H1 (cell line): ENCODE results near the gene PHC1. TPM values are rescaled to one million over a fixed set of nuclear protein-coding genes. Genes with fewer than 3 reads are reported as not detected.

Source experiments
- CTCF ChIA-PET: fragments of 300-600 bp; sonication (Branson Sonifier 250); formaldehyde crosslinking; loops from one replicate; lab custom pipeline; 2021; ENCODE audit not compliant: partially characterized antibody; lab: Charles Lee
- POLR2A ChIA-PET: fragments of 300-600 bp; sonication (Branson Sonifier 250); formaldehyde crosslinking; loops from one replicate; lab custom pipeline; 2021; ENCODE audit warnings: inconsistent platforms; ENCODE audit not compliant: partially characterized antibody; lab: Charles Lee
- DNase-seq, 2 experiments: peaks; one replicate each; pipeline versions ENCODE4 v3.0.0 to v3.0.0-alpha.2; 2010 to 2022; ENCODE audit warnings: low spot score in 2 of 2, low read depth in 1 of 2, mixed read lengths in 1 of 2
- FAIRE-seq: peaks from 2 replicates; lab custom pipeline; 2011; peaks lifted over from hg19 to GRCh38; lab: Jason Lieb, UNC
- H2AFZ ChIP-seq: 2 replicates; pipeline ENCODE4 v1.8.1; 2012; ENCODE audit warnings: low read length, inconsistent platforms
- H2AK5ac ChIP-seq: 2 replicates; pipeline ENCODE4 v1.6.1; 2013; ENCODE audit warnings: low read depth, low read length
- H2BK120ac ChIP-seq: replicated peaks from 2 replicates; pipeline ENCODE3; 2013; ENCODE audit warnings: low read depth, low read length, inconsistent platforms
- H2BK12ac ChIP-seq: 2 replicates; pipeline ENCODE4 v1.6.1; 2013; ENCODE audit warnings: low read depth, low read length
- H2BK15ac ChIP-seq: 2 replicates; pipeline ENCODE4 v1.6.1; 2013; ENCODE audit warnings: low read length
- H2BK20ac ChIP-seq: 2 replicates; pipeline ENCODE4 v1.6.1; 2013; ENCODE audit warnings: low read length
- H2BK5ac ChIP-seq: 2 replicates; pipeline ENCODE4 v1.6.1; 2013; ENCODE audit warnings: low read depth, low read length
- H3K14ac ChIP-seq: 2 replicates; pipeline ENCODE4 v1.6.1; 2013; ENCODE audit warnings: inconsistent platforms; ENCODE audit not compliant: insufficient read length
- H3K18ac ChIP-seq: 2 replicates; pipeline ENCODE4 v1.6.1; 2013; ENCODE audit warnings: low read length; ENCODE audit errors: extremely low read depth
- H3K23ac ChIP-seq: 2 replicates; pipeline ENCODE4 v1.6.1; 2013; ENCODE audit warnings: inconsistent platforms; ENCODE audit not compliant: insufficient read length
- H3K23me2 ChIP-seq: 2 replicates; pipeline ENCODE4 v1.6.1; 2013; ENCODE audit warnings: low read depth, low read length
- H3K27ac ChIP-seq: 2 replicates; pipeline ENCODE4 v1.6.1; 2011; ENCODE audit warnings: low read depth, low read length, inconsistent platforms
- H3K27me3 ChIP-seq, 4 experiments: replicated peaks in 1 of 4; 1 replicate in 1 of 4; 2 replicates in 3 of 4; pipeline versions ENCODE4 v1.6.1 to v1.8.1; 2011 to 2013; ENCODE audit warnings: low read length in 3 of 4, mild to moderate bottlenecking in 3 of 4, inconsistent platforms in 2 of 4, mixed read lengths in 2 of 4, moderate library complexity in 1 of 4; ENCODE audit not compliant: control insufficient read depth in 3 of 4, insufficient read depth in 3 of 4; ENCODE audit errors: extremely low read depth in 1 of 4
- H3K36me3 ChIP-seq, 4 experiments: 2 replicates each; pipeline versions ENCODE4 v1.6.1 to v1.8.1; 2011 to 2013; ENCODE audit warnings: mild to moderate bottlenecking in 4 of 4, low read length in 3 of 4, moderate library complexity in 2 of 4, control low read depth in 1 of 4, inconsistent platforms in 1 of 4; ENCODE audit not compliant: insufficient read depth in 4 of 4, control insufficient read depth in 2 of 4
- H3K4ac ChIP-seq: replicated peaks from 2 replicates; pipeline ENCODE3; 2013; ENCODE audit warnings: low read length, low read depth, mixed read lengths, inconsistent platforms; ENCODE audit not compliant: insufficient read length
- H3K4me1 ChIP-seq, 4 experiments: replicated peaks in 1 of 4; 1 replicate in 1 of 4; 2 replicates in 3 of 4; pipeline versions ENCODE4 v1.6.1 to v1.8.1; 2011 to 2013; ENCODE audit warnings: low read length in 3 of 4, inconsistent platforms in 2 of 4, mixed read lengths in 1 of 4; ENCODE audit not compliant: insufficient read depth in 4 of 4, control insufficient read depth in 3 of 4
- H3K4me2 ChIP-seq, 2 experiments: 2 replicates each; pipeline versions ENCODE4 v1.6.1 to v1.8.1; 2011 to 2013; ENCODE audit warnings: low read depth in 2 of 2, low read length in 2 of 2, control low read depth in 1 of 2, inconsistent platforms in 1 of 2, mild to moderate bottlenecking in 1 of 2; ENCODE audit not compliant: insufficient read depth in 1 of 2
- H3K4me3 ChIP-seq, 4 experiments: fragments of 200-600, 300-600 bp in 1 of 4; sonication (generic), shearing (Covaris generic), sonication (Bioruptor Twin) in 1 of 4; 2 replicates each; pipeline versions ENCODE4 v1.5.1 to v1.8.1; 2011 to 2016; ENCODE audit warnings: low read length in 4 of 4, low read depth in 3 of 4, control low read depth in 2 of 4, inconsistent platforms in 2 of 4, mild to moderate bottlenecking in 2 of 4, mixed read lengths in 1 of 4, moderate library complexity in 1 of 4; ENCODE audit not compliant: insufficient read depth in 2 of 4; ENCODE audit errors: extremely low read depth in 1 of 4
- H3K56ac ChIP-seq: replicated peaks from 2 replicates; pipeline ENCODE3; 2013; ENCODE audit warnings: low read depth, mild to moderate bottlenecking, mixed read lengths, low read length, inconsistent platforms; ENCODE audit not compliant: insufficient read length
- H3K79me1 ChIP-seq: 2 replicates; pipeline ENCODE4 v1.6.1; 2013; ENCODE audit warnings: low read depth, low read length, control low read depth
- H3K79me2 ChIP-seq, 2 experiments: 2 replicates each; pipeline versions ENCODE4 v1.6.1 to v1.8.1; 2012 to 2013; ENCODE audit warnings: low read length in 2 of 2, mild to moderate bottlenecking in 2 of 2, inconsistent platforms in 1 of 2; ENCODE audit not compliant: insufficient read depth in 2 of 2, control insufficient read depth in 1 of 2
- H3K9ac ChIP-seq, 4 experiments: replicated peaks in 1 of 4; 1 replicate in 1 of 4; 2 replicates in 3 of 4; pipeline versions ENCODE4 v1.6.1 to v1.8.1; 2011 to 2013; ENCODE audit warnings: low read depth in 3 of 4, low read length in 3 of 4, control low read depth in 2 of 4, mild to moderate bottlenecking in 2 of 4, moderate library complexity in 2 of 4, inconsistent platforms in 1 of 4; ENCODE audit errors: extremely low read depth in 1 of 4
- H3K9me3 ChIP-seq, 2 experiments: 2 replicates each; pipeline versions ENCODE4 v1.6.1 to v1.8.1; 2012 to 2013; ENCODE audit warnings: mild to moderate bottlenecking in 2 of 2, moderate library complexity in 2 of 2, control low read depth in 1 of 2, inconsistent platforms in 1 of 2, low read depth in 1 of 2, low read length in 1 of 2, mixed read lengths in 1 of 2; ENCODE audit not compliant: insufficient read depth in 2 of 2
- H4K20me1 ChIP-seq, 2 experiments: replicated peaks in 1 of 2; 2 replicates each; pipeline versions ENCODE3 to v1.8.1; 2011 to 2013; ENCODE audit warnings: inconsistent platforms in 2 of 2, low read length in 2 of 2, mild to moderate bottlenecking in 1 of 2; ENCODE audit not compliant: insufficient read depth in 2 of 2, control insufficient read depth in 1 of 2
- H4K5ac ChIP-seq: 2 replicates; pipeline ENCODE4 v1.6.1; 2013; ENCODE audit warnings: low read length, low read depth, mixed read lengths, inconsistent platforms; ENCODE audit not compliant: insufficient read length
- H4K8ac ChIP-seq: 2 replicates; pipeline ENCODE4 v1.8.0; 2013; ENCODE audit warnings: mild to moderate bottlenecking, moderate library complexity, low read length, inconsistent platforms; ENCODE audit not compliant: insufficient read depth; ENCODE audit errors: extremely low read depth
- H4K91ac ChIP-seq: replicated peaks from 2 replicates; pipeline ENCODE3; 2013; ENCODE audit warnings: low read length, mixed read lengths, inconsistent platforms; ENCODE audit not compliant: insufficient read length
- BCL11A ChIP-seq, 2 experiments: IDR thresholded peaks; one replicate each; pipeline ENCODE4 v1.6.1; 2011; ENCODE audit warnings: low read depth in 2 of 2, low read length in 2 of 2, mild to moderate bottlenecking in 2 of 2
- CEBPB ChIP-seq: IDR thresholded peaks from 2 replicates; pipeline ENCODE4 v1.6.1; 2012; ENCODE audit warnings: low read depth, low read length
- E2F6 ChIP-seq: IDR thresholded peaks from 2 replicates; pipeline ENCODE4 v1.6.1; 2012; ENCODE audit warnings: inconsistent platforms
- PHF8 ChIP-seq: fragments of 200-600 bp; sonication (generic); conservative IDR thresholded peaks from 2 replicates; pipeline ENCODE4 v1.7.1; 2012; ENCODE audit warnings: low read depth, mild to moderate bottlenecking, inconsistent platforms, low read length, moderate library complexity
- POLR2A ChIP-seq, 2 experiments: IDR thresholded peaks; 1 replicate in 1 of 2; 2 replicates in 1 of 2; pipeline ENCODE4 v1.6.1; 2011; ENCODE audit warnings: low read depth in 2 of 2, low read length in 2 of 2, mild to moderate bottlenecking in 2 of 2; ENCODE audit errors: control extremely low read depth in 1 of 2
- POLR2AphosphoS5 ChIP-seq: IDR thresholded peaks from 2 replicates; pipeline ENCODE4 v1.6.1; 2011; ENCODE audit warnings: low read depth, low read length
- POU5F1 ChIP-seq: IDR thresholded peaks from 2 replicates; pipeline ENCODE4 v1.6.1; 2011; ENCODE audit warnings: low read depth, mild to moderate bottlenecking, low read length, moderate library complexity
- TAF7 ChIP-seq: optimal IDR thresholded peaks from 2 replicates; pipeline ENCODE3; 2011; ENCODE audit warnings: low read depth, mild to moderate bottlenecking, inconsistent platforms, low read length, moderate library complexity, borderline replicate concordance
- USF2 ChIP-seq: IDR thresholded peaks from 2 replicates; pipeline ENCODE4 v1.6.1; 2011; ENCODE audit warnings: low read length, improper control_type of control experiment
- WGBS, 2 experiments: shearing (Covaris generic) in 1 of 2; methylation state at CpG; one replicate each; pipeline versions ENCODE4 v1.1.6 to v1.1.7; 2013 to 2015; ENCODE audit warnings: low lambda C conversion rate in 2 of 2, mixed read lengths in 2 of 2, inconsistent platforms in 1 of 2, low coverage in 1 of 2, missing lambda C conversion rate in 1 of 2; ENCODE audit not compliant: insufficient replicate concordance in 2 of 2, insufficient coverage in 1 of 2, insufficient read length in 1 of 2; ENCODE audit errors: extremely low coverage in 1 of 2, missing lambda C conversion rate in 1 of 2; 5-methylcytosine and 5-hydroxymethylcytosine counted together
- polyA plus RNA-seq, 7 experiments: library from polyadenylated mRNA; depleted of rRNA in 3 of 7; stranded (reverse) in 5 of 7; unstranded in 2 of 7; fragments of >200 nt in 5 of 7; fragments of 200-250 nt in 2 of 7; gene quantifications; 1 replicate in 5 of 7; 2 replicates in 1 of 7; 4 replicates in 1 of 7; pipeline versions ENCODE4 v1.2.1 to v1.2.3, GENCODE V29; 2011 to 2013; ENCODE audit warnings: missing spikeins in 2 of 7, mixed read lengths in 2 of 7
- total RNA-seq: library from RNA; stranded (reverse); fragmentation: NEBNext Ultra II Directional; extraction: Animal tissue kit (Norgen Biotek cat#: 25700); gene quantifications from 2 replicates; pipeline ENCODE4 v1.2.1, GENCODE V29; 2021

PHC1 gene
- total and polyA plus RNA-seq, 2 of the 8 experiments (the other 6 are each of a cell fraction or from before 2014, with no cell fraction given), result 934 to 1,655 TPM

- Histone ChIP-seq H2AK5ac (0 out of 2 replicates have a peak overlapping the region, but pooled peaks have one; percentile 18), H3K14ac (no peak overlapping the region), H3K9me3 (no peaks in the 10 kb centered on the region), H3K79me1 (no peaks in the 10 kb centered on the region), H4K5ac (peak overlapping the region; percentile 100), H4K91ac (peak overlapping the region; percentile 38), H3K79me2 (peaks cover 31 to 43% of the 10 kb centered on the region in 2 experiments), H3K9ac (peak overlapping the region in 3 of 4 experiments; percentile 42 to 79 (median 65); a peak in 6 of 7 replicates), H3K4me1 (peaks cover 0 to 37% (median 13%) of the 10 kb centered on the region in 4 experiments; a peak in 5 of 7 replicates), H2BK15ac (no peak overlapping the region), H2BK20ac (no peak overlapping the region; the same call in 1 of the 2 replicates), H3K23ac (no peak overlapping the region), H3K4me3 (peak overlapping the region; percentile 40 to 99 (median 74)), H3K56ac (peak overlapping the region; percentile 92), H3K18ac (peak overlapping the region; percentile 99), H4K8ac (no peak overlapping the region), H3K27ac (peak overlapping the region; percentile 89), H2AFZ (no peak overlapping the region), H2BK120ac (peak overlapping the region; percentile 12), H4K20me1 (peaks cover 8 to 14% of the 10 kb centered on the region in 2 experiments), H3K23me2 (peaks cover 9% of the 10 kb centered on the region), H2BK12ac (no peak overlapping the region), H3K4me2 (peak overlapping the region; percentile 78 to 92), H2BK5ac (peak overlapping the region; percentile 98), H3K4ac (peak overlapping the region; percentile 28), H3K27me3 (no peaks in the 10 kb centered on the region)
- FAIRE-seq (no peak), DNase-seq (no peak)
- POLR2A ChIA-PET, result interaction anchor here (1.1 to 18.7 kb wide), 13 partner anchors 9 to 216 kb away, joined by 3 to 438 read pairs (median 7); partner anchors contain the start of genes M6PR and RIMKLB
- CTCF ChIA-PET, result interaction anchor here (0.9 to 2.0 kb wide), 2 partner anchors 24 to 216 kb away, joined by 3 to 8 read pairs; partner anchors contain the start of gene RIMKLB
- WGBS, 2 experiments, result 1% methylated on average over 6 of the region's 6 CpGs; no CpG with 5 or more reads in 1 of the 2 experiments
- TF ChIP-seq POLR2A (IDR thresholded peaks at IDR 0.05; ENCODE audit: control extremely low read depth in 1 of 2, low read depth in 2 of 2, low read length in 2 of 2) (peak in 1 of 2 experiments; percentile 85; a peak in 2 of 3 replicates), E2F6 (no peak), POLR2AphosphoS5 (peak; percentile 66; the same call in 1 of the 2 replicates), POU5F1 (no peak), CEBPB (no peak), BCL11A (IDR thresholded peaks at IDR 0.05; ENCODE audit: low read depth in 2 of 2, low read length in 2 of 2) (no peak), TAF7 (peak; percentile 87), USF2 (no peak), PHF8 (no peak)
- TF ChIP-seq, all 59 proteins: peak for 3
- peaks cover 3 to 29% (median 9%) of the 10 kb centered on the region in 4 experiments; a peak in 6 of 8 replicates for H3K36me3 ChIP-seq
These were observed 642 bp upstream of the PHC1 start for GRCh38 chr12:8913702-8914032.
